MCF 10A (cell line): ENCODE results near the gene KCNN2. TPM values are rescaled to one million over a fixed set of nuclear protein-coding genes. Genes with fewer than 3 reads are reported as not detected.

Experiments
- BruUV-seq: library from RNA; stranded (reverse); fragments of 400-500 nt; replicated peaks from 2 replicates; lab custom pipeline; 2021; lab: Mats Ljungman, UMichigan
- CTCF ChIA-PET: fragments of 300-600 bp; sonication (Branson Sonifier 250); formaldehyde crosslinking; extraction: SDS; loops from one replicate; lab custom pipeline; 2021; ENCODE audit warnings: antibody characterized with exemption, inconsistent platforms; lab: Yijun Ruan, JAX
- POLR2A ChIA-PET: fragments of 300-600, 350-650 bp; sonication (Branson Sonifier 250); formaldehyde crosslinking; extraction: SDS; loops from one replicate; lab custom pipeline; 2020; ENCODE audit warnings: antibody characterized with exemption, inconsistent platforms; lab: Yijun Ruan, JAX
- DNase-seq: peaks from one replicate; pipeline ENCODE4 v3.0.0-alpha.2; 2018; ENCODE audit not compliant: unreplicated experiment
- H3K27ac Mint-ChIP-seq: one replicate; pipeline ENCODE4 v1.8.0; 2022; ENCODE audit warnings: mild to moderate bottlenecking, low read depth, mixed read lengths; ENCODE audit not compliant: unreplicated experiment
- H3K27me3 Mint-ChIP-seq: one replicate; pipeline ENCODE4 v1.8.0; 2022; ENCODE audit warnings: mixed read lengths; ENCODE audit not compliant: insufficient read depth, unreplicated experiment
- H3K36me3 Mint-ChIP-seq: one replicate; pipeline ENCODE4 v1.8.0; 2022; ENCODE audit warnings: mild to moderate bottlenecking, moderate library complexity, mixed read lengths; ENCODE audit not compliant: insufficient read depth, unreplicated experiment
- H3K4me1 Mint-ChIP-seq: one replicate; pipeline ENCODE4 v1.8.0; 2022; ENCODE audit warnings: mixed read lengths; ENCODE audit not compliant: insufficient read depth, unreplicated experiment
- H3K4me3 Mint-ChIP-seq: one replicate; pipeline ENCODE4 v1.8.0; 2022; ENCODE audit warnings: mild to moderate bottlenecking, moderate library complexity, mixed read lengths; ENCODE audit not compliant: unreplicated experiment
- H3K9me3 Mint-ChIP-seq: one replicate; pipeline ENCODE4 v1.8.0; 2022; ENCODE audit warnings: mixed read lengths; ENCODE audit not compliant: unreplicated experiment
- intact Hi-C: fragments of 100-400 bp; cut with micrococcal nuclease; formaldehyde crosslinking; loops from 2 replicates; pipeline ENCODE4 v1.14.1; 2022
- total RNA-seq: library from RNA; stranded (reverse); gene quantifications from 2 replicates; pipeline ENCODE4 v1.2.3, GENCODE V29; 2022
- TF ChIP-seq, protein P1 (sequence below): fragments of 200-600 bp; IDR thresholded peaks from one replicate; pipeline ENCODE4 v1.8.0; 2022; ENCODE audit warnings: antibody characterized with exemption, mild to moderate bottlenecking; ENCODE audit not compliant: unreplicated experiment

The KCNN2 gene
- total RNA-seq, 1 experiment from 2014 or later: not detected

DNA sequence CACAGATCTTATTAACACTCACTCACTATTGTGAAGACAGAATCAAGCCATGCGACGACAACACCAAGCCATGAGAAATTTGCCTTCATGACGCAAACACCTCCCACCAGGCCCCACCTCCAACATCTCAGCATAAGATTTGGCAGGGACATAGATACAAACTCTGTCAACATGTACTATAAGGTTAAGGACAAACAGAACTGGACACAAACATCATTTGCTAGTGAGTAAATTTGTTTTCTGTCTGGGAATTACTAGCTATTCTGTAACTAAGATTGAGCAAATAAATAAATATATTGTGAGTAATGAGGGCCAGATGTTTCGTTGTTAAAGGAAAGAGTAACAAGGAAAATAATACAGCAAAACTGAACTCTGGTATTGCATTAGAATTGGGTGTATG lies 15.7 kb upstream of the KCNN2 start:
- TF ChIP-seq, protein P1, sequence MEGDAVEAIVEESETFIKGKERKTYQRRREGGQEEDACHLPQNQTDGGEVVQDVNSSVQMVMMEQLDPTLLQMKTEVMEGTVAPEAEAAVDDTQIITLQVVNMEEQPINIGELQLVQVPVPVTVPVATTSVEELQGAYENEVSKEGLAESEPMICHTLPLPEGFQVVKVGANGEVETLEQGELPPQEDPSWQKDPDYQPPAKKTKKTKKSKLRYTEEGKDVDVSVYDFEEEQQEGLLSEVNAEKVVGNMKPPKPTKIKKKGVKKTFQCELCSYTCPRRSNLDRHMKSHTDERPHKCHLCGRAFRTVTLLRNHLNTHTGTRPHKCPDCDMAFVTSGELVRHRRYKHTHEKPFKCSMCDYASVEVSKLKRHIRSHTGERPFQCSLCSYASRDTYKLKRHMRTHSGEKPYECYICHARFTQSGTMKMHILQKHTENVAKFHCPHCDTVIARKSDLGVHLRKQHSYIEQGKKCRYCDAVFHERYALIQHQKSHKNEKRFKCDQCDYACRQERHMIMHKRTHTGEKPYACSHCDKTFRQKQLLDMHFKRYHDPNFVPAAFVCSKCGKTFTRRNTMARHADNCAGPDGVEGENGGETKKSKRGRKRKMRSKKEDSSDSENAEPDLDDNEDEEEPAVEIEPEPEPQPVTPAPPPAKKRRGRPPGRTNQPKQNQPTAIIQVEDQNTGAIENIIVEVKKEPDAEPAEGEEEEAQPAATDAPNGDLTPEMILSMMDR: no peak
- Mint-ChIP-seq H3K36me3 (no peaks in the 10 kb centered on the region), H3K9me3 (no peaks in the 10 kb centered on the region), H3K4me1 (no peaks in the 10 kb centered on the region), H3K27ac (no peak overlapping the region), H3K4me3 (no peak overlapping the region), H3K27me3 (peaks cover 27% of the 10 kb centered on the region)
- CTCF ChIA-PET: interaction anchor here (0.6 kb wide), 1 partner anchor 1033 kb away, joined by 3 read pairs; no protein-coding TSS in a partner anchor
- POLR2A ChIA-PET: no interaction called here
- BruUV-seq: no TSS peak
- intact Hi-C loops: no loop called here
- DNase-seq: no peak

DNA sequence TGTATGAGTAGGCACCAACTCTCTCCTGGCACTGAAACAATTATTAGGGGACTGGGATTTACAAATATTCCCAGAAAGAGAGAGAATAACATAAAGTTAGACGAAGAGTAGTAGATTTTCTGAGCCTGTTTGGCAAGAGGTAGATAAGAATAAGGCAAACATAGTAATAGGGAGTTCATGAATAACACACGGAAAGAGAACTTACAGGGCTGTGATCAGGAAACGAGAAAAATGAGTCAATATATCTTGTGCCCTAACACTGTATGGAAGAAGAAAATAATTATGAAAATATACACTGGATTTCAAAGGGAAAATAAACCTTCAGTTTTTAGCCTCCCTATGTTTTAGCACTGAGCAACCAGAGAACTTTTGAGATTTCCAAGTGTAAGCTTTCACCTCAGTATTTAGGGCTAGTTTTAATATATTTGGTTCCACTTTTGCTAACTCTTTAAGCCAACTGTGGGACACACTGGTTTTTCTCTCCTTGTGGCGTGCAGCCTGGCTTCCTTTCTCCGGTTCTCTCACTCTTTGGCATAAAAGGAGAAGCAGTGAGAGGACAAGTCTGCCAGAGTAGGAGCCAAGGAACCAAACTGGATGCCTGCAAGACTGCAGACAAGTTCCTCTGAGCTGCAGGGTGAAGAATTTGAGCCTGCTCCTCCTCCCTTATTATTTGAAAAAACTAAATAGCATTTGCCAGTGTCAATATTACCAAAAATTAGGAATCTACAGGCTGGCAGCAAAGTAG lies 6.6 kb upstream of the KCNN2 start:
- intact Hi-C loops: loop anchor here (5.0 kb wide), 1 partner anchor 678 kb away; no protein-coding TSS in a partner anchor
- no peak overlapping the region for H3K27ac Mint-ChIP-seq
- ChIA-PET CTCF (no interaction called here), POLR2A (no interaction called here)
- no peak for DNase-seq
- no peak overlapping the region for H3K4me3 Mint-ChIP-seq
- BruUV-seq: no TSS peak
- no peaks in the 10 kb centered on the region for H3K9me3 Mint-ChIP-seq
- no peaks in the 10 kb centered on the region for H3K4me1 Mint-ChIP-seq
- H3K27me3 Mint-ChIP-seq: peaks cover 65% of the 10 kb centered on the region
- TF ChIP-seq, protein P1: no peak
- H3K36me3 Mint-ChIP-seq: no peaks in the 10 kb centered on the region

DNA sequence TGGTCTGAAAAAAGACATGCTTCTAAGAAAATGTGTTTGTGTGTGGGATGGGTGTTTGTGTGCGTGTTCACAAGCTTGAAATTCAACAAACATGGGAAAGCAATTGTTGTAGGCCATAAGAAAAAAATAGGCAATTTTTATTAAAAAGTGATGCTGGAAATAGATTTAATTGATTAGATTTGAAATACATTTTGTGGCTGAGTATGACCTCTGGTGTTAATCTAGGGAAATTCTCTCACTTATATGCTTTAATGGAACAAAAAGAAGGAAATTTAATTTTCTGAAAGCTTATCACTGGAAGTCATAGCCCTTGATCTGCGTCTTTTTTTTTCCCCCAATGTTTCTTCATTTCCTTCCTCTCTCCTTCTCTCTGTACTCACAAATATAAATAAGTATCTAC lies 3.5 kb upstream of the KCNN2 start:
- intact Hi-C loops: loop anchor here (5.0 kb wide), 1 partner anchor 681 kb away; no protein-coding TSS in a partner anchor
- no peaks in the 10 kb centered on the region for H3K36me3 Mint-ChIP-seq
- H3K4me1 Mint-ChIP-seq: no peaks in the 10 kb centered on the region
- no TSS peak for BruUV-seq
- TF ChIP-seq, protein P1: peak; percentile 11
- H3K4me3 Mint-ChIP-seq: no peak overlapping the region
- no peak for DNase-seq
- H3K27me3 Mint-ChIP-seq: peaks cover 58% of the 10 kb centered on the region
- H3K9me3 Mint-ChIP-seq: no peaks in the 10 kb centered on the region
- H3K27ac Mint-ChIP-seq: no peak overlapping the region
- POLR2A ChIA-PET: no interaction called here
- CTCF ChIA-PET: interaction anchor here (0.5 to 0.6 kb wide), 2 partner anchors 579 to 749 kb away, joined by 3 to 5 read pairs; no protein-coding TSS in a partner anchor

DNA sequence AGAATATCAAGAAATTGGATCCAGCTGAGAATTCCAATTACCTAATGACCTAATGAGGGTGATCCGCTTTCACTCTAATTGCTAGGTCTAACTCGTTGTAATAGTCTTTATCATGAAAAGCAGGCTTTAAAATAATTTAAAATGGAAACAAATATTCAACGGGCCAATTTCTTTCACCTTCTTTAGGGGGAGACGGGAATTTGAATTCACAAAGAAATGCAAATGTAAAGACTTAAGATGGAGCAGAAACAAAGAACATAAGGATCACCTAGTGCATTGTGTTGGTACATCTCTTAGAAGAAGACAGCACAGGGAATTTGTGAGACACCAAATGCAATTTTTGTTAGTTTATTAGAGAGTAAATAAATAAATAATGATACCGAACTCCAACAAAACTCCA lies 1.5 kb upstream of the KCNN2 start:
- CTCF ChIA-PET: interaction anchor here (0.8 kb wide), 1 partner anchor 13 kb away, joined by 6 read pairs; no protein-coding TSS in a partner anchor
- Mint-ChIP-seq H3K27me3 (peaks cover 47% of the 10 kb centered on the region), H3K36me3 (no peaks in the 10 kb centered on the region), H3K4me1 (no peaks in the 10 kb centered on the region), H3K9me3 (no peaks in the 10 kb centered on the region), H3K27ac (no peak overlapping the region), H3K4me3 (no peak overlapping the region)
- TF ChIP-seq, protein P1: no peak
- no TSS peak for BruUV-seq
- POLR2A ChIA-PET: no interaction called here
- intact Hi-C loops: no loop called here
- no peak for DNase-seq
